ENCODE measurements around the gene SLC17A2.

The SLC17A2 gene

DNA sequence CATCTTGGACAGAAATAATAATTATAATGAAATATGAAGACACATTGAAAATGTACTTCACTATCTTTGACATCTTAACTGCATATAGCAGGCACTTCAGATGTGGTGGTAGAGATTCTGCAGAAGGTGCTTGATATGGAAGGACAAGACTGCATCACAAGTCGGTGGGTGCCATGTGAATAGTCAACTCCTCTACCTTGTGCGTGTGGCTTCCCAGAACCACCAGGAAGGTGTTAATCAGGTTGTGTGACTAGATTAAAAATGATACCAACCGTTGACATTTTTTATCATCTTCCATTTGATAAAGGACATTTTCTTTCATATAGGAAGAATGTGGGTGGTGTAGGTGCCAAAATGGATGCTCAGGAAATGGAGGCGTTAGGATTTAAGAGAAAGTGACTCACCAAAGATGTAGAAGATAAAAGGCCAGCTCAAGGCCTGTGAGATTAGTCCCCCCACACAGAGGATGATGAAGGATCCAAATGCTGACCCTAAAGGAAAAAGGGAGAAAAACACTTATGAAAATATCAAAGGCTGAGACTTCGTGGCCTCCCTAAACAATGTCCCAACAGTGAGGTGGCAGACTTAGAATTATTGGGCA, 12.3 kb downstream of the SLC17A2 start:
- no peak for DNase-seq

- DNase-seq = no peak
These were observed 13.6 kb downstream of the SLC17A2 start for GRCh38 chr6:25916789-25917490.

DNA sequence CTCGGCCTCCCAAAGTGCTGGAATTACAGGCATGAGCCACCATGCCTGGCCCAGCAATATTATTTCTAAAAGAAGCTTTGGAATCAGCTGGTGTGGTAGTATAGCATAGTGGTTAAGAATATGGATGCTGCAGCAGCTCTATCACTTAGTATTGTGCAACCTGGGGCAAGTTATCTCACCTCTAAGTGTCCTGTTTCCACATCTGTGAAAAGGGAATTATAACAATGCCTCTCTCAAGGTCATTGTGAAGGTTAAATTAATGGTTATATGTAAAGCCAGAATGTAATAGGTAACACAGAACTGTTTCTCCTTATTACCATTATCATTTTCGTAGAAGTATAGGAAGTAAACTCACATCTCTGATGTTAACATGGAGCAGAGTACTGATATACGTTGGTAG, 14.2 kb downstream of the SLC17A2 start:
- no peak for DNase-seq

GRCh38 chr6:25913741-25914140, 16.8 kb downstream of the SLC17A2 start:
- no peak for DNase-seq

DNA sequence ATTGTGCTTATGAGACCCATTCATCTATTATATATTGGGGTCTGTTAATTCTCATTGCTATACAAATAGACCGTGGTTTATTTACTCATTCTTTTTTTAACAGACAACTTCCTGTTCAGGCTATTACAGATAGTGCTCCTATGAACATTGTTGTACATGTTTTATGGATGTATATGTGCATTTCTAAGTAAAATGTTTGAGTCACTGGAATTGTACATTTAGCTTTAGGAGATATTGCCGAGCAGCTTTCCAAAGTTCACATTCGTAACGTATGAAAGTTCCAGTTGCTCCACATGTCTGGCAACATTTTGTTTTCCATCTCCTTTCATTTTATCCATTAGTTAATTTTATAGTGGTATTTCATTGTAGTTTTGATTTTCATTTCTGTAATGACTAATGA, 19.1 kb downstream of the SLC17A2 start:
- no peak for DNase-seq

DNA sequence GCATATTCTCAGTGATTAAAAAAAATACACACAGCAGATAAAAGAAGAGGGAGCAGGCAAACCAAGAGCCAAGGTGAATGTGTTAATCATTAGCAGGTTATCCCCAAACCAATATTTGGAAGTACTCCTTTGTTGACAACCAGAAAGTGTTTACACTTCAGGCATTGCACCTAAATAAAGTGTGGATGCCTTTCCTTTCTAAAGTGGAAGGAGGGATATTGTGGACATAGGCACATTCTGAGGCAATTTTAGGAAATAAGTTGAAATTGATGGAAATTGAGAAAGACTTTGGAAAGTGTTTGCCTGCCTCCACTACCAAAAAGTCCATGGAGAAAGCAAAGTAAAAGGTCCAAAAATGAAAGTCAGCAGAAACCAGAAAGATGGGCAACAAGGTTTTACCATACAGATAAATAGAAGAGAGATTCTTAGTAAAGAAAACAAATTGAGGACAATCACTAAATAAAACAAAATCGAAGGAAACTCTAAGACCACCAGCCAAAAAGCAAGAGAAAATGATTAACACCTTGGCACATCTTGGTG, 22.9 kb downstream of the SLC17A2 start:
- no peak for DNase-seq

DNA sequence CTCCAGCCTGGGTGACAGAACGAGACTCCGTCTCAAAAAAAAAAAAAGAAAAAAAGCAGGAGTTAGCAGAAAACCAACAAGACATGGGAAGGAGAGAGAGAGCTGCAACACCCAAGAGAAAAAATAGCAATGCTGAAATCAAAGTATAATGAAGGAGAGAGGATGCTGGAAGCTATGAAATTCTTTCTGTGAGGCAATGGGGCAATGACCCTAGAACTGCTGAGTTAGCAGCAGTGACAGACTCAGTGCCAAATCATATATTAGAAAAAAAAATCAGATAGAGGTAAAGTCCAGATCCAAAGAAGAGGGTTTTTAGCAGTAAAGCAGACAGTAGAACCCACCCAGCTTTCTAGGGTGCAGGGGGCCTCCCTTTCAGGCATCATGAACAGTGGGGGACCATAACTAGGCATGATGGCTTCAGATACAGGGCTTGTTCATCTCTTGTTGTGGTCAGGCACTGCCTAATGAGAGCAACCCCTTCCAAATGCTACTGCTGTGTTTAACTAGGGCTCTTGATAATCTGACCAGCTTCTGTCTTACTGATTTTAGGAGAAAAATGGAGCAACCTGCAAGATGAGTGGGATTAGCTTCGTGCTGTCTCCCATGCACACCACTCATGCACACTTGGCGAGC, 26.9 kb downstream of the SLC17A2 start:
- no peak for DNase-seq

DNA sequence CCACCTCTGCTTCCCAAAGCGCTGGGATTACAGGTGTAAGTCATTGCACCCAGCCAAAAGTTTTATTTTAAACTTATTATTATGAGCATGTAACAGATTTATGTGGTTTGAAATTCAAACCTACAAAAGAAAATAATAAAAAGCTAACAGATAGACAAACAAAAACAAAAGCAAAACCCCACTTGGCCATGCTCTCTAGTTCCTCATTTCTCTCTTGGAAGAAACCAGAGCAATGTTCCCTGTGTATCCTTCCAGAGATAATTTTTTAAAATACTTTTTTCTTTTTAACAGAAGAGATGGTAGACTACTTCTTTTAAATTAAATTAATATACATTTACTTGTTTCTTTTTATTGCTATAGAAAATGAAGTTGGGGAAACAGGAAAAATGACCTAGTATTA, 28.4 kb downstream of the SLC17A2 start:
- DNase-seq = no peak

DNA sequence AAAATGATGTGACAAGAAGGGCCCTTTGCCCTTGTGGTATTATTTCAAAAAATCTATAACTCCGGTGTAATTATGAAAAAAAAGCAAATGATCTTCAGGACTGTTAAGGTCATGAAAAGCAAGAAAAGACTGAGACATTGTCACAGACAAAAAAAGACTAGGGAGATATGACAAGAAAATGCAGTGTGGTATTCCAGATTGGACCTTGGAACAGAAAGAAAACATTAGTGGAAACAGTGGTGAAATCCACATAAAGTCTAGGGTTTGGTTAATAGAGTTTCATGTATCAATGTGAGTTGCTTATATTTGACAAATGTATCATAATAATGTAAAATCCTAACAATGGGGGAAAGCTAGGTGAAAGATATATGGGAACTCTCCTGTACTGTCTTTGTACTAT, 29.6 kb downstream of the SLC17A2 start:
- no peak for DNase-seq

DNA sequence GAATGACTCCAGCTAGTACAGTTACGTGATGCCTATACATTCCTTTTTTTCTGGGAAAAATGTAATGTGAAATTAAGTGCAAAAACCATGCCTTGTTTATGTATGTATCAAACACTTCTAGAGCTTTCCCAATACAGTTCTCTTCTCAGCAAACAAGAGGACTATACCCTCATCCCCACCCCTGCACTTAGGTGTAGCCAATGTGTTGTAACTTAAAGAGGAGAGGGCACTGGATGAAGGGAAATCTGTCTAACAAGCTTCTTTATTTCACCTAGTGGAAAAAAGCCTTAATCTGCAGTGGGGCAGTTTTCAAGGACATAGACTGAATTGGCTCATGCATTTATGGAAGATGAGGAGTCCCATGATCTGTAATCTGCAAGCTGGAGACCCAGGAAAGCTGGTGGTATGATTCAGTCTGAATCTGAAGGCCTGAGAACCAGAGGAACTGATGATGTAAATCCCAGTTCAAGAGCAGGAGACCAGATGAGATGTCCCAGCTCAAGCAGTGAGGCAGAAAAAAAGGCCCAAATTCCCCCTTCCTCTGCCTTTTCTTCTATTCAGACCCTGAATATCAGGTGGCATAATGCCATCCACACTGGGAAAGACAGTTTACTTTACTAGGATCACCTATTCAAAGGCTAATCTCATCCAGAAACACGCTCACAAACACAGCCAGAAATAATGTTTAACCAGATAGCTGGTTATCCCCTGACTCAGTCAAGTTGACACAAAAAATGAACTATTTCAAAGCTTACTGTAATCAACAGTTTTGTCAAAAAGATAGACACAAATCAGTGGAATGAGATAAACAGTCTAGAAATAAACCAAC, 30.7 kb downstream of the SLC17A2 start:
- no peak for DNase-seq

- no peak for DNase-seq
These were observed 31.4 kb downstream of the SLC17A2 start for GRCh38 chr6:25899123-25899522.

- no peak for DNase-seq
These were observed 32.1 kb downstream of the SLC17A2 start for GRCh38 chr6:25898289-25898977.

DNA sequence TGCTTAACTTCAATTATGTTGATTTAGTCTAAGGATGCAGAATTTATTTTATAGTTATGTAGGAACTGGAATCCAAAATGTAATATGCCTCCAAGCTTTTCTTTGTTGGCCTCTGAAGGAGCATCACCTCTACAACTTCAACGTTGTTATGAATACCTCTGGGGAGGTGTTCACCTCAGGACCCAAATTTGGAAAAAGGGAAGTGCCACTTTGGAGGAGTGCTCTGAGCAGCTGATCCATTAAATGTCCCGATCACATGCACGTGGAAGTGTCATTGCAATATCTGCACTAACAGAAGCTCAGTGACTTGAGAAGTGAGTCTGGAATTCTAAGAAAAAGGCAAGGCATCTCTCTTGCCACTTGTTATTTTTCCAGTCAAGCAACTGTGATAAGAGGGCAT, 34.2 kb downstream of the SLC17A2 start:
- DNase-seq = no peak

DNA sequence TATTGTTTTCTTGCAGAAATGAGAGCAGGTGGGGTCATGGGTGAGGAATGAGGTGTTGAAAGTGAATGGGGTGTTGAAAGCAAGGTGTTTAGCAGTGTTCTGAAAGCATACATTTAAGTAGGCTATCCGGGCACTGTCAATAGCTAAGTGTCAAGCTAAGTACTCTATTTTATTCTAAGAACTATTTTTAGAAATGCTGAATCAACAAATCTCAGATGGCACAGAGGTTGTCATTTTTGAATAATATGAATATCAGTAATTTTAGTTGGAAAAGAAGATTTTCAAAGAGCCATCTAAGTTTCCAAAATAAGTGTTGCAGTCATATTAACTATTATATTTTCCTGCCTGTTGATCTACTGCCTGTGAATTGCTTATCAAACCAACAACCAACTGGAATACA, 34.7 kb downstream of the SLC17A2 start:
- DNase-seq = no peak

GRCh38 chr6:25893778-25894177, 36.7 kb downstream of the SLC17A2 start:
- DNase-seq = no peak

DNA sequence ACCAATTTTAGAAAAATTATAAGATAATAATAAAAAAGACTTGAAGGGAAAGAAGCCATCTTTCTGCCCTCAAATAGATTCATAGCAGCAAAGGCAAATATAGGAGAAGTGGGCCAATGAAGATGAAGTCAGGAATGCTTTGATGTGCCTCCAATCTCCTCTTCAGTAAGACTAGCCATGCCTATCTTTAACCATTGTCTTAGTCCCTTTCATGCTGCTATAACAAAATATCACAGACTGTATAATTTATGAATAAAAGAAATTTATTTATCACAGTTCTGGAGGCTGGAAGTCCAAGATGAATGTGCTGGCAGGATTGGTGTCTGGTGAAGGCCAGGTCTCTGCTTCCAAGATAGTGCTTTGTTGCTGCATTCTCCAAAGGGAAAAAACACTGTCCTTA, 37.6 kb downstream of the SLC17A2 start:
- DNase-seq = no peak

DNA sequence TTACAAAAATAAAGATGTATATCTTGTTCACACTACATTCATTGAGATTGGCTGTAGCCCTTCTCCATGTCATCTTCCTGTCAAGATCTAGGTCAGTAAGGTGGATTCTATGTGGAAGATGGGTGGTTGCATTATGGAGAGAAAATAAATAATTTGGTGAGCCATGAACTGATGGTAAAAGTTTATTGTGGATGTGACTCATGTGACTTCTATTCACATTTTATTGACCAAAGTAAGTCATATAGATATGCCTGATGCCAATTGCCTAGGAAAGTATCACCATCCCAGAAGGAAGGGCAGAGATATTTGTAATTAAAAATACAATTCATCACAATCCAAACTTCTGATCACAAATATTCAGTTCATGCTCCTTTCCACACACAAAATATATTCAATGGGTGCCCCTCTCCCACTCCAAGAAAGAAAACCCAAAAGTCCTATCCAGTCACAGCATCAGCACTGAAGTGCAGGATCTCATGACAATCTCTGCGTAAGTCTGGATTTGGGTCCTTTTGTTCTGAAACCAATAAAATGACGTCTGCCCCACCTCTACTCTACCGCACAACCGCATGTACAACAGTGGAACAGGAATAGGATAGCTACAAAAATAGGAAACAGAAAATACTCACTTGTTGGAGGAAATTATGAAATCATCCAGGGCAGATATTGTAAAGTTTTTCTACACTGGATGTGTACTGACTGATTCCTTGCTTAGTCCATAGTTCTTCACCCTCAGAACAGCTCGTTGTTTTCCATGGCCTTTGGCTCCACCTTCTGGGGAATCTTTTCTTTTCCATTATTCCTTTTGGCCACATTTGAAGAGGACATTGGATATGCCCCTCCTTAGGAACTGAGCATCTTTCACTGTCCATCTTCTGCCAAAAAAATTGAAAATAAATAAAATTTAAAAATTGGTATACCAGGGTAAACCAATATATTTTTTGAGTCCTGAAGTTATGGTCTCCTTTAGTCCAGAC, 40.3 kb downstream of the SLC17A2 start:
- DNase-seq = no peak

- no peak for DNase-seq
These were observed 41.9 kb downstream of the SLC17A2 start for GRCh38 chr6:25888626-25889025.

DNA sequence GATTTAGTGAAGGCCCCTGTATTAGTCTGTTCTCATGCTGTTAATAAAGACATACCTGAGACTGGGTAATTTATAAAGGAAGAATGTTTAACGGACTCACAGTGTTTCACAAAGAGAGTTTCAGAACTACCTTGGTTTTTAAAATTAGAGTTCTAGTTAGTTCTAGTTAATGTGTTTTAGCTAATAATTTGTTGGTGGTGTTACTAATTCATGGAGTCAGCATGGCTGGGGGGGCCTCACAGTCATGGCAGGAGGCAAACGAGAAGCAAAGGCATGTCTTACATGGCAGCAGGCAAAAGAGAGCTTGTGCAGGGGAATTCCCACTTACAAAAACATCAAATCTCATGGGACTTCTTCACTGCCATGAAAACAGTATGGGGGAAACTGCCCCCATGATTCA, 44.4 kb downstream of the SLC17A2 start:
- no peak for DNase-seq

GRCh38 chr6:25883991-25884390, 46.5 kb downstream of the SLC17A2 start:
- no peak for DNase-seq

- no peak for DNase-seq
These were observed 47.0 kb downstream of the SLC17A2 start for GRCh38 chr6:25883536-25883935.
